DMS79 (cell line): ENCODE results near the gene PRDX4.
"Not testable (repeated sequence)": the region's sequence is repeated elsewhere in the genome, so short reads cannot be mapped to it uniquely, and the experiment has no call there.

Experiments
- DNase-seq: peaks from one replicate; lab custom pipeline; 2025; lab: John Stamatoyannopoulos, UW

Gene PRDX4

GRCh38 chrX:23673108-23673507 lies 5.8 kb downstream of the PRDX4 start:
- DNase-seq, result no peak

DNA sequence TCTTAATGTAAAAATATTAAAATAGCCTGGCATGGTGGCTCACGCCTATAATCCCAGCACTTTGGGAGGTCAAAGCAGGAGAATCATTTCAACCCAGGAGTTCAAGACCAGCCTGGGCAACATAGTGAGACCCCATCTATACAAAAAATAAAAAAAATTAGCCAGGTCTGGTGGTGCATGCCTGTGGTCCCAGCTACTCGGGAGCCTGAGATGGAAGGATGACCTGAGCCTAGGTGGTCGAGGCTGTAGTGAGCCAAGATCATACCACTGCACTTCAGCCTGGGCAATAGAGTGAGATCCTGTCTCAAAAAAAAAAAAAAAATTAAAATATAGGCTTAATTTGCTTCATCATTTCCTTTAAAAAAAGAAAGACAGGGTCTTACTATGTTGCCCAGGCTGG lies 9.2 kb downstream of the PRDX4 start:
- not testable (repeated sequence) for DNase-seq

DNA sequence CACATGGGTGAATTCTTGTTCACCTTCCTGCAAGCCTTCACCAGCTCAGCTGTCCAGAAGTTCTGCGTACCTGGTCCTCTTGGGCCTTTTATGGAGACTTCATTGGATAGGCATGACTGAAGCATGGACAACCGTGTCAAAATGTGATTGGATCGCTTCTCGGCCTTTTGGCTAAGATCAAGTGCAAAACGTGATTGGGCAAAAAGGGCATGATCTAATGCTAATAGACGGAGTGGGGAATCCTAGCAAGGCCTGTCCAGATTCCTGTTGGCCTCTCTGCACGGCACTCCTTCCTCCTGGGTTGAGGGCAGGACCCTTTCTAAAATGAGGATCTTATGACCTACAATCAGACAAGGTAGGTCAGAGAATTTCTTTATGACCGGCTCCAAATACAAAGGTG lies 24.9 kb downstream of the PRDX4 start:
- DNase-seq, result no peak

- DNase-seq, result no peak
Measured at GRCh38 chrX:23694606-23695005, 27.3 kb downstream of the PRDX4 start.

GRCh38 chrX:23699636-23700194 lies 32.4 kb downstream of the PRDX4 start:
- DNase-seq, result no peak

GRCh38 chrX:23704673-23705206 lies 37.4 kb downstream of the PRDX4 start:
- no peak for DNase-seq

DNA sequence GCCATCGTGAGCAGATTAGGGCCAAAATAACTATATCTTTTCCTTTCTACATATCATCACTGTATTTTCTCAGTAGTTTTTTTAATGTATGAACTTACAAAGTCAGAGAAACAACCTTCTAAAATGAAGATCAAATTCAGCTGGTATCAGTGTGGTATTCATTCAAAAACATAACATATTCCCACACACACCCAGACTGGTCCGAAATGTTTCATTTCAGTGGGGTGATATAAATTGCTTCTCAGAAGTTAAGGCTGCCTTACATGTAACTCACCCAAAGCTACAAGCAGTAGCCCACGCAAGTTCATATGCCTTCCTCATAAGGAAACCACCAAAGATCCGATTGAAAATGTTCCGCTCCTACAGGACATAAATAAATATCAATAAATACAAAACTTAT lies 37.9 kb downstream of the PRDX4 start:
- no peak for DNase-seq

- no peak for DNase-seq
Measured at GRCh38 chrX:23720117-23720677, 52.9 kb downstream of the PRDX4 start.

DNA sequence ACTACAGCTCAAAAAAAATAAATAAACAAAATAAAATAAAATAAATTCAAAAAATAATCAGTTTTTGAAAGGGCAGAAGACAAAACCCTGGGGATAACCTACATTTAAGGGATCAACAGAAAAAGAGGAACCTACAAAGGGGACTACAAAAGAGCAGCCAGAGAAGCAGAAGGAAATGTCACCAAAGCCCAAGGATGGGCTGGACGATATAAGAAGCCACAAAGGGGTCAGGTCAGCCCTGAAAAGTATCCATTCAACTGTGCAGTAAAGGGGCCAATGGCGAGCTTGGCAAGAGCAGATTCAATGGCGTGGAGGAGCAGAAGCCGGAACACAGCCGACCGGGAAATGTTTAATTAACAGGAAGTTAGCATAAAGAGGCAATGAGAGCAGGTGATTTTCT lies 58.9 kb downstream of the PRDX4 start:
- no peak for DNase-seq

DNA sequence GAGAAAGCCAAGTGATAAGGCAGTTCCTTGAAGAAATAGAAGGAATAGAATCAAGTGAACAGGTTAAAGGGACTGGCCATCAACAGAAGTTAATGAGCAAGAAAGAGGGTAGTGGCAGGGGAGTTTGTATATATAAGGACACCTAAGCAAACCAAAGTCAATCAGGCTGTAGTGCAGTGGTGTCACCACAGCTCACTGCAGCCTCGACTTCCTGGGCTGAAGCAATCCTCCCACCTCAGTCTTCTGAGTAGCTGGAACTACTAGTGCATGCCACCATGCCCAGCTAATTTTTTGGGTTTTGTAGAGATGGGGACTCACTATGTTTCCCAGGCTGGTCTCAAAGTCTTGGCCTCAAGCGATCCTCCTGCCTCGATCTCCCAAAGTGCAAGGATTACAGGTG lies 59.9 kb downstream of the PRDX4 start:
- no peak for DNase-seq

DNA sequence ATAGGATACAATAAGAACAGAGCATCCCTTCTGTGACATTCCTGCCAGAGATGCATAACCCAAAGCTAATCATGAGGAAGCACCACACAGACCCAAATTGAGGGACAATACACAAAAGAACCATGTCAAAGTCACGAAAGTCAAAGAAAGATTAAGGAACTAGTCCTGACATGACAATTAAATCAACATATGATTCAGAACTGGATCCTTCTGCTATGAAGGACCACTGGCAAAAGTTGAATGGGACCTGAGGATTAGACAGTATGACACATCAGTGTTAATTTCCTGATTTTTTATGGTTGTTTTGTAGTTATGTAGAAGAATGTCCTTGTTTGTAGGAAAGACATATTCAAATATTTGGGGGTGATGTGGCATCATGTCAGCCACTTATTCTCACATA lies 61.9 kb downstream of the PRDX4 start:
- DNase-seq, result no peak

- DNase-seq, result no peak
Measured at GRCh38 chrX:23731951-23732350, 64.7 kb downstream of the PRDX4 start.

GRCh38 chrX:23732704-23733103 lies 65.4 kb downstream of the PRDX4 start:
- no peak for DNase-seq
